ENCODE measurements around the gene IFNAR1. TPM values are rescaled to one million over a fixed set of nuclear protein-coding genes. Genes with fewer than 3 reads are reported as not detected.

Gene IFNAR1
- total and polyA plus RNA-seq, 10 donors = 9.2 to 86.1 (median 57.3) TPM

GRCh38 chr21:33406493-33406892 lies 81.7 kb downstream of the IFNAR1 start:
- no peak for DNase-seq
- H3K4me3 ChIP-seq = peak overlapping the region in 1 of 8 donors; percentile 93
- WGBS, 5 donors = 46 to 51% (median 49%) methylated on average over 5 of the region's 5 CpGs
- peak overlapping the region in 7 of 8 donors; percentile 97 to 100 (median 99) for H3K27ac ChIP-seq
- intact Hi-C loops (cut with DNase I; ENCODE audit: low total_unique reads) = no loop called here
- H3K27me3 ChIP-seq (replicated peaks in 1 of 7) = peaks cover 0 to 25% (median 0%) of the 10 kb centered on the region in 7 donors
- H3K4me1 ChIP-seq = peaks cover 32 to 91% (median 72%) of the 10 kb centered on the region in 6 donors
- TF ChIP-seq POLR2A (IDR thresholded peaks at IDR 0.05) = no peak
- TF ChIP-seq POLR2AphosphoS5 (IDR thresholded peaks at IDR 0.05) = no peak
- TF ChIP-seq CTCF (IDR thresholded peaks at IDR 0.05 in 8 of 11, conservative IDR thresholded peaks at IDR 0.05 in 3 of 11) = no peak
- no peaks in the 10 kb centered on the region for H3K9me3 ChIP-seq
- H3K36me3 ChIP-seq = peaks cover 0 to 52% (median 9%) of the 10 kb centered on the region in 6 donors

Other genes with a start within 250 kb of the IFNAR1 start
- 100 to 1,000 TPM in 2 of 7 donors, 10 to 100 TPM in 5; 54.7 to 124 (median 86.8) TPM for gene IFNAR2, start 95.0 kb upstream of the IFNAR1 start, total RNA-seq
- gene IFNAR2, start 95.0 kb upstream of the IFNAR1 start, polyA plus RNA-seq = 10 to 100 TPM; 20.4 to 22.3 (median 22.0) TPM
- gene IL10RB, start 58.6 kb upstream of the IFNAR1 start, total RNA-seq = 10 to 100 TPM; 44.1 to 89.7 (median 60.7) TPM
- 10 to 100 TPM; 25.4 to 29.6 (median 29.3) TPM for gene IL10RB, start 58.6 kb upstream of the IFNAR1 start, polyA plus RNA-seq
- gene IFNGR2, start 78.4 kb downstream of the IFNAR1 start, total RNA-seq = 100 to 1,000 TPM in 5 of 7 donors, 10 to 100 TPM in 2; 87.1 to 133 (median 114) TPM
- 10 to 100 TPM; 73.6 to 77.9 (median 77.4) TPM for gene IFNGR2, start 78.4 kb downstream of the IFNAR1 start, polyA plus RNA-seq
- gene TMEM50B, start 155.0 kb downstream of the IFNAR1 start, total RNA-seq = 10 to 100 TPM; 31.3 to 78.5 (median 47.2) TPM
- gene TMEM50B, start 155.0 kb downstream of the IFNAR1 start, polyA plus RNA-seq = 10 to 100 TPM; 30.7 to 44.7 (median 40.3) TPM
- 1 to 10 TPM in 5 of 7 donors, under 1 TPM in 2; 0.42 to 4.6 (median 2.1) TPM for gene DNAJC28, start 166.7 kb downstream of the IFNAR1 start, total RNA-seq
- gene DNAJC28, start 166.7 kb downstream of the IFNAR1 start, polyA plus RNA-seq = 1 to 10 TPM in 1 of 3 donors, under 1 TPM in 2; 0.86 to 1.2 (median 0.87) TPM
- 100 to 1,000 TPM in 3 of 7 donors, 10 to 100 TPM in 4; 58.9 to 113 (median 73.9) TPM for gene GART, start 217.1 kb downstream of the IFNAR1 start, total RNA-seq
- 10 to 100 TPM; 14.3 to 24.8 (median 20.1) TPM for gene GART, start 217.1 kb downstream of the IFNAR1 start, polyA plus RNA-seq
- 100 to 1,000 TPM; 309 to 427 (median 373) TPM for gene SON, start 218.1 kb downstream of the IFNAR1 start, total RNA-seq
- gene SON, start 218.1 kb downstream of the IFNAR1 start, polyA plus RNA-seq = 100 to 1,000 TPM in 2 of 3 donors, 10 to 100 TPM in 1; 89.0 to 210 (median 159) TPM

Data from spleen (tissue), 11 donors.